K562 (cell line): Measurements from ENCODE around the gene SPEM1. TPM values are rescaled to one million over a fixed set of nuclear protein-coding genes. Genes with fewer than 3 reads are reported as not detected.
A peak's percentile ranks its signal among the peaks of the same experiment; 100 is the strongest.

Experiments used
- ATAC-seq: fragments of 200-7000 bp; cut with Tn5 transposase; 3 replicates; pipeline ENCODE4 v1.9.1; 2020; ENCODE audit warnings: moderate library complexity
- BruUV-seq: library from RNA; stranded (reverse); fragments of 400-500 nt; replicated peaks from 2 replicates; lab custom pipeline; 2021; lab: Mats Ljungman, UMichigan
- CTCF ChIA-PET: fragments of 300-600 bp; formaldehyde crosslinking; extraction: SDS; loops from one replicate; lab custom pipeline; 2021; ENCODE audit warnings: low intra/inter-chr PET ratio; lab: Yijun Ruan, JAX
- POLR2A ChIA-PET: fragments of 300-600, 350-650 bp; sonication (Branson Sonifier 250); formaldehyde crosslinking; extraction: SDS; loops from one replicate; lab custom pipeline; 2021; ENCODE audit warnings: antibody characterized with exemption, inconsistent platforms; lab: Yijun Ruan, JAX
- DNase-seq, 4 experiments: peaks; one replicate each; pipeline versions ENCODE4 v3.0.0 to v3.0.0-alpha.2; 2011 to 2018; ENCODE audit warnings: low spot score in 3 of 4, mixed read lengths in 3 of 4; ENCODE audit errors: extremely low read depth in 1 of 4
- FAIRE-seq: peaks from 2 replicates; lab custom pipeline; 2011; peaks lifted over from hg19 to GRCh38; lab: Jason Lieb, UNC
- H2AFZ ChIP-seq: 2 replicates; pipeline ENCODE4 v1.6.0; 2011; ENCODE audit warnings: low read depth, low read length, control low read depth, inconsistent platforms
- H3K27ac ChIP-seq: fragments of 200-600 bp; 3 replicates; pipeline ENCODE4 v1.8.0; 2011; ENCODE audit warnings: low read depth, mild to moderate bottlenecking, control low read depth, inconsistent platforms, low read length, moderate library complexity, mixed read lengths; ENCODE audit errors: extremely low read depth
- H3K27me3 ChIP-seq, 2 experiments: fragments of 300-600 bp in 1 of 2; 2 replicates in 1 of 2; 3 replicates in 1 of 2; pipeline versions ENCODE4 v1.6.0 to v1.8.0; 2011; ENCODE audit warnings: inconsistent platforms in 2 of 2, low read length in 2 of 2, mild to moderate bottlenecking in 1 of 2, mixed read lengths in 1 of 2, moderate library complexity in 1 of 2; ENCODE audit not compliant: control insufficient read depth in 2 of 2, insufficient read depth in 2 of 2
- H3K36me3 ChIP-seq: fragments of 300-600 bp; 3 replicates; pipeline ENCODE4 v1.8.0; 2011; ENCODE audit warnings: mild to moderate bottlenecking, low read length, inconsistent platforms; ENCODE audit not compliant: control insufficient read depth, insufficient read depth
- H3K4me1 ChIP-seq, 2 experiments: fragments of 200-600 bp in 1 of 2; replicated peaks in 1 of 2; 2 replicates in 1 of 2; 3 replicates in 1 of 2; pipeline versions ENCODE4 v1.5.1 to v1.8.0; 2011; ENCODE audit warnings: inconsistent platforms in 2 of 2, low read length in 2 of 2, mild to moderate bottlenecking in 1 of 2, mixed read lengths in 1 of 2, moderate library complexity in 1 of 2; ENCODE audit not compliant: control insufficient read depth in 2 of 2, insufficient read depth in 2 of 2
- H3K4me2 ChIP-seq: 2 replicates; pipeline ENCODE4 v1.6.1; 2011; ENCODE audit warnings: low read length, control low read depth, inconsistent platforms, mixed read lengths; ENCODE audit not compliant: insufficient read depth
- H3K4me3 ChIP-seq: fragments of 200-600 bp; sonication (generic), shearing (Covaris generic); 2 replicates; pipeline ENCODE4 v1.5.1; 2016; ENCODE audit warnings: control low read depth, inconsistent platforms
- H3K79me2 ChIP-seq: fragments of 200-600 bp; 3 replicates; pipeline ENCODE4 v1.8.0; 2011; ENCODE audit warnings: low read length, inconsistent platforms; ENCODE audit not compliant: control insufficient read depth, insufficient read depth
- H3K9ac ChIP-seq, 2 experiments: 2 replicates each; pipeline versions ENCODE4 v1.6.0 to v1.6.1; 2011; ENCODE audit warnings: low read depth in 2 of 2, low read length in 2 of 2, control low read depth in 1 of 2, inconsistent platforms in 1 of 2, mild to moderate bottlenecking in 1 of 2, mixed read lengths in 1 of 2; ENCODE audit not compliant: insufficient read depth in 1 of 2
- H3K9me1 ChIP-seq: one replicate; pipeline ENCODE4 v1.6.0; 2011; ENCODE audit warnings: inconsistent platforms, mild to moderate bottlenecking, low read length, moderate library complexity; ENCODE audit not compliant: control insufficient read depth, insufficient read depth
- H3K9me3 ChIP-seq: replicated peaks from 2 replicates; pipeline ENCODE4 v1.5.1; 2011; ENCODE audit warnings: low read depth, low read length, inconsistent platforms; ENCODE audit not compliant: control insufficient read depth, insufficient read depth
- H4K20me1 ChIP-seq: replicated peaks from 2 replicates; pipeline ENCODE4 v1.6.1; 2011; ENCODE audit warnings: low read length, inconsistent platforms, mixed read lengths; ENCODE audit not compliant: control insufficient read depth, insufficient read depth
- CAMTA2 ChIP-seq: fragments of 250-450 bp; sonication (Bioruptor Pico); conservative IDR thresholded peaks from 2 replicates; pipeline ENCODE4 v1.5.1; 2022
- CCNT2 ChIP-seq: IDR thresholded peaks from 2 replicates; pipeline ENCODE4 v1.6.1; 2011; ENCODE audit warnings: borderline replicate concordance, low read depth, mild to moderate bottlenecking, moderate library complexity, mixed read lengths, low read length; ENCODE audit not compliant: insufficient read length; ENCODE audit errors: extremely low read depth
- ELF2 ChIP-seq: fragments of 250-450 bp; sonication (Bioruptor Pico); IDR thresholded peaks from 2 replicates; pipeline ENCODE4 v1.5.0; 2021; ENCODE audit warnings: mild to moderate bottlenecking
- HNRNPUL1 ChIP-seq: fragments of 200-400 bp; formaldehyde crosslinking; IDR thresholded peaks from 2 replicates; pipeline ENCODE4 v1.6.1; 2017; ENCODE audit warnings: low read length
- IRF2 ChIP-seq: sonication (generic); formaldehyde crosslinking; IDR thresholded peaks from 2 replicates; pipeline ENCODE4 v1.8.1; 2022; ENCODE audit warnings: mild to moderate bottlenecking, missing genetic modification reagents
- KDM5B ChIP-seq: fragments of 200-600 bp; sonication (generic); IDR thresholded peaks from 2 replicates; pipeline ENCODE4 v1.6.1; 2012; ENCODE audit warnings: low read depth, mild to moderate bottlenecking, moderate library complexity, low read length, control low read depth, inconsistent platforms; ENCODE audit not compliant: insufficient replicate concordance
- KLF16 ChIP-seq: IDR thresholded peaks from 2 replicates; pipeline ENCODE4 v1.6.1; 2016; ENCODE audit warnings: antibody characterized with exemption
- PHB ChIP-seq: fragments of 250-450 bp; sonication (Bioruptor Pico); IDR thresholded peaks from 2 replicates; pipeline ENCODE4 v1.5.0; 2021
- POLR2G ChIP-seq: fragments of 200-400 bp; formaldehyde crosslinking; IDR thresholded peaks from 2 replicates; pipeline ENCODE4 v1.6.1; 2017; ENCODE audit warnings: low read depth, mild to moderate bottlenecking, antibody characterized with exemption, low read length, moderate library complexity
- SMARCA5 ChIP-seq: fragments of 450-650 bp; IDR thresholded peaks from 2 replicates; pipeline ENCODE4 v1.6.1; 2016
- SNRNP70 ChIP-seq: fragments of 200-400 bp; formaldehyde crosslinking; optimal IDR thresholded peaks from 2 replicates; pipeline ENCODE3; 2017; ENCODE audit warnings: low read depth, low read length
- U2AF2 ChIP-seq: fragments of 200-400 bp; formaldehyde crosslinking; optimal IDR thresholded peaks from 2 replicates; pipeline ENCODE3; 2017; ENCODE audit warnings: low read depth, mild to moderate bottlenecking, low read length
- YY1 ChIP-seq, 3 experiments: IDR thresholded peaks; 2 replicates each; pipeline ENCODE4 v1.6.1; 2011; ENCODE audit warnings: low read length in 2 of 3, mild to moderate bottlenecking in 2 of 3, moderate library complexity in 2 of 3, borderline replicate concordance in 1 of 3, control low read depth in 1 of 3, low read depth in 1 of 3; ENCODE audit not compliant: insufficient read depth in 3 of 3, insufficient replicate concordance in 2 of 3, control insufficient read depth in 1 of 3, insufficient read length in 1 of 3; ENCODE audit errors: extremely low read depth in 1 of 3
- ZNF583 ChIP-seq: fragments of 250-450 bp; sonication (Bioruptor Pico); IDR thresholded peaks from 2 replicates; pipeline ENCODE4 v1.4.0; 2020
- ZNF589 ChIP-seq: fragments of 200-800 bp; sonication (Bioruptor generic); IDR thresholded peaks from 2 replicates; pipeline ENCODE4 v1.6.1; 2016; ENCODE audit warnings: low read depth, missing genetic modification characterization, missing compliant biosample characterization
- whole genome bisulfite sequencing: fragments of 100-300 bp; shearing (Covaris generic); methylation state at CpG from one replicate; pipeline ENCODE4 v1.1.6; 2016; ENCODE audit warnings: low coverage, mixed read lengths; ENCODE audit not compliant: insufficient coverage; ENCODE audit errors: missing lambda C conversion rate; 5-methylcytosine and 5-hydroxymethylcytosine counted together
- in situ Hi-C: fragments of 300-500 bp; cut with MboI; formaldehyde crosslinking; loops from 4 replicates; pipeline ENCODE4 v1.15.0; 2018; ENCODE audit warnings: inconsistent platforms, mixed read lengths
- intact Hi-C: fragments of 100-400 bp; cut with micrococcal nuclease; formaldehyde crosslinking; loops from 2 replicates; pipeline ENCODE4 v1.14.2; 2022
- polyA plus RNA-seq, 8 experiments: library from polyadenylated mRNA; depleted of rRNA in 4 of 8; stranded (reverse) in 5 of 8; unstranded in 3 of 8; fragments of >200 nt; fragmentation: Nextera tagmentation in 2 of 8; fragmentation: Illumina TruSeq in 1 of 8; extraction: Ambion mirVana in 2 of 8; extraction: Trizol in 1 of 8; gene quantifications; 2 replicates each; pipeline versions ENCODE4 v1.2.1 to v1.2.3, GENCODE V29; 2011 to 2014; ENCODE audit warnings: inconsistent platforms in 1 of 8, missing spikeins in 1 of 8
- total RNA-seq, 7 experiments: library from RNA; depleted of rRNA in 6 of 7; stranded (reverse); fragments of >200 nt in 6 of 7; fragmentation: Illumina TruSeq in 2 of 7; extraction: Trizol in 2 of 7; gene quantifications; 2 replicates each; pipeline versions ENCODE4 v1.2.1 to v1.2.3, GENCODE V29; 2011 to 2021; ENCODE audit warnings: low replicate concordance in 1 of 7
- TF ChIP-seq, protein P1 (sequence below): fragments of 250-450 bp; sonication (Bioruptor Pico); IDR thresholded peaks from 2 replicates; pipeline ENCODE4 v1.8.0; 2022; ENCODE audit warnings: inconsistent platforms, mild to moderate bottlenecking, moderate library complexity, borderline replicate concordance

Gene SPEM1
- total and polyA plus RNA-seq, 9 of the 15 experiments (the other 6 are each of a cell fraction or from before 2014, with no cell fraction given) = not detected

DNA sequence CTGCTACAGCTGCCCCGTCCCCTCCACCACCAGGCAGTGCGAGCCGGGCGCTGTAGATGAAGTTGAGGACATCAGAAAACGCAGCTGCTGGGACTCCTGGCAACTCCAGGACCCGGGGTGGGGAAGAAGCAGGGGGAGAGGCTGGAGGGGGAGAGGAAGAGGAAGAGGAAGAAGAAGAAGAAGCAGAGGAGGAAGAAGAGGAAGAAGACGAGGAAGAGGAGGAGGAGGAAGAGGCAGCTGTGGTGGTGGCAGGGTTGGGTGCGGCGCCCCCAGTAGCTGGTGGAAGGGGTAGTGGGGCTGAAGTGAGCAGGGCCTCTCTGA lies 46.2 kb downstream of the SPEM1 start:
- H3K27me3 ChIP-seq = no peaks in the 10 kb centered on the region
- FAIRE-seq = no peak
- peak overlapping the region; percentile 70; the same call in 1 of the 3 replicates for H3K27ac ChIP-seq
- H3K9me1 ChIP-seq = no peaks in the 10 kb centered on the region
- no peak for DNase-seq
- ChIA-PET POLR2A (interaction anchor here (0.5 to 2.0 kb wide), 6 partner anchors 10 to 142 kb away, joined by 3 to 6 read pairs (median 4); no protein-coding TSS in a partner anchor), CTCF (no interaction called here)
- peaks cover 37% of the 10 kb centered on the region; the same call in 1 of the 3 replicates for H3K36me3 ChIP-seq
- no peak overlapping the region for H3K4me2 ChIP-seq
- WGBS = 95% methylated on average over 3 of the region's 9 CpGs
- H3K9me3 ChIP-seq = no peaks in the 10 kb centered on the region
- H3K4me1 ChIP-seq = peaks cover 8 to 29% of the 10 kb centered on the region in 2 experiments
- peaks cover 14% of the 10 kb centered on the region for H3K79me2 ChIP-seq
- H4K20me1 ChIP-seq = no peaks in the 10 kb centered on the region
- intact Hi-C loops = no loop called here
- BruUV-seq = no TSS peak
- in situ Hi-C loops = no loop called here
- no peak overlapping the region for H2AFZ ChIP-seq
- no peak overlapping the region for H3K4me3 ChIP-seq
- TF ChIP-seq SNRNP70 = no peak
- TF ChIP-seq CAMTA2 (CRISPR knock-in tag) = no peak
- TF ChIP-seq IRF2 = no peak
- TF ChIP-seq U2AF2 = no peak
- no peak for TF ChIP-seq KDM5B
- TF ChIP-seq SMARCA5 = no peak
- no peak for TF ChIP-seq POLR2G
- TF ChIP-seq KLF16 = no peak
- TF ChIP-seq ZNF583 (CRISPR knock-in tag) = no peak
- TF ChIP-seq ELF2 = no peak
- TF ChIP-seq, protein P1, sequence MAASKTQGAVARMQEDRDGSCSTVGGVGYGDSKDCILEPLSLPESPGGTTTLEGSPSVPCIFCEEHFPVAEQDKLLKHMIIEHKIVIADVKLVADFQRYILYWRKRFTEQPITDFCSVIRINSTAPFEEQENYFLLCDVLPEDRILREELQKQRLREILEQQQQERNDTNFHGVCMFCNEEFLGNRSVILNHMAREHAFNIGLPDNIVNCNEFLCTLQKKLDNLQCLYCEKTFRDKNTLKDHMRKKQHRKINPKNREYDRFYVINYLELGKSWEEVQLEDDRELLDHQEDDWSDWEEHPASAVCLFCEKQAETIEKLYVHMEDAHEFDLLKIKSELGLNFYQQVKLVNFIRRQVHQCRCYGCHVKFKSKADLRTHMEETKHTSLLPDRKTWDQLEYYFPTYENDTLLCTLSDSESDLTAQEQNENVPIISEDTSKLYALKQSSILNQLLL (CRISPR knock-in tag) = no peak
- TF ChIP-seq PHB (CRISPR knock-in tag) = no peak
- TF ChIP-seq HNRNPUL1 = no peak
- TF ChIP-seq ZNF589 = no peak
- no peak for TF ChIP-seq YY1 (IDR thresholded peaks at IDR 0.05; ENCODE audit: borderline replicate concordance in 1 of 3, control insufficient read depth in 1 of 3, extremely low read depth in 1 of 3, insufficient read depth in 3 of 3, insufficient read length in 1 of 3, insufficient replicate concordance in 2 of 3, low read depth in 1 of 3, low read length in 2 of 3)
- no peak for TF ChIP-seq CCNT2
- peak overlapping the region in 1 of 2 experiments; percentile 64; a peak in 2 of 4 replicates for H3K9ac ChIP-seq
- no peak for ATAC-seq
